Testis (tissue), 3 donors: ENCODE data around the gene TMEM145. TPM values are rescaled to one million over a fixed set of nuclear protein-coding genes. Genes with fewer than 3 reads are reported as not detected.
"Not testable (repeated sequence)": the region's sequence is repeated elsewhere in the genome, so short reads cannot be mapped to it uniquely, and the experiment has no call there.

Experiments
- DNase-seq: peaks from one replicate; pipeline ENCODE4 v3.0.0-alpha.2; 2019
- H3K27ac ChIP-seq, 2 donors: fragments of 200-600 bp; sonication (generic); one replicate each; pipeline ENCODE4 v1.5.1; 2019
- H3K27me3 ChIP-seq: fragments of 200-600 bp; sonication (generic); one replicate; pipeline ENCODE4 v1.5.1; 2019
- H3K36me3 ChIP-seq: fragments of 200-600 bp; sonication (generic); one replicate; pipeline ENCODE4 v1.5.1; 2017; ENCODE audit warnings: low read depth; ENCODE audit errors: missing control alignments
- H3K4me1 ChIP-seq: fragments of 200-600 bp; sonication (generic); one replicate; pipeline ENCODE4 v1.5.1; 2019
- H3K4me3 ChIP-seq, 2 donors: fragments of 200-600 bp; sonication (generic); one replicate each; pipeline ENCODE4 v1.5.1; 2017 to 2019
- H3K9me3 ChIP-seq: fragments of 200-600 bp; sonication (generic); one replicate; pipeline ENCODE4 v1.5.1; 2017
- POLR2A ChIP-seq: fragments of 450-650 bp; IDR thresholded peaks from one replicate; pipeline ENCODE4 v1.6.1; 2017; ENCODE audit warnings: antibody characterized with exemption, mild to moderate bottlenecking, moderate library complexity
- WGBS, 2 donors: methylation state at CpG; one replicate each; pipeline ENCODE4 v1.1.5; 2018; 5-methylcytosine and 5-hydroxymethylcytosine counted together
- intact Hi-C: fragments of 100-400 bp; cut with DNase I; formaldehyde crosslinking; loops from one replicate; pipeline ENCODE4 v1.15.1; 2023; ENCODE audit warnings: low total_unique reads
- polyA plus RNA-seq: library from polyadenylated mRNA; stranded (reverse); fragments of 350-450 nt; fragmentation: Illumina TruSeq; extraction: RNeasy Lipid Tissue Mini Kit (QIAGEN cat#74804); gene quantifications from one replicate; pipeline ENCODE4 v1.2.3, GENCODE V29; 2014; ENCODE audit warnings: low read depth, low replicate concordance; ENCODE audit not compliant: insufficient read depth
- total RNA-seq, 2 donors: library from RNA; depleted of rRNA; stranded (reverse); fragments of >200 nt; gene quantifications; one replicate each; pipeline ENCODE4 v1.2.3, GENCODE V29; 2016
- TF ChIP-seq, protein P1 (sequence below), 3 experiments: fragments of 450-650 bp in 2 of 3; fragments of 200-600 bp in 1 of 3; sonication (generic) in 1 of 3; IDR thresholded peaks; one replicate each; pipeline ENCODE4 v1.5.1; 2016 to 2019; ENCODE audit warnings: antibody characterized with exemption in 3 of 3, mild to moderate bottlenecking in 2 of 3, moderate library complexity in 1 of 3

The TMEM145 gene
- total and polyA plus RNA-seq, 3 donors from 2014 or later: 6.9 to 12.3 (median 7.2) TPM

DNA sequence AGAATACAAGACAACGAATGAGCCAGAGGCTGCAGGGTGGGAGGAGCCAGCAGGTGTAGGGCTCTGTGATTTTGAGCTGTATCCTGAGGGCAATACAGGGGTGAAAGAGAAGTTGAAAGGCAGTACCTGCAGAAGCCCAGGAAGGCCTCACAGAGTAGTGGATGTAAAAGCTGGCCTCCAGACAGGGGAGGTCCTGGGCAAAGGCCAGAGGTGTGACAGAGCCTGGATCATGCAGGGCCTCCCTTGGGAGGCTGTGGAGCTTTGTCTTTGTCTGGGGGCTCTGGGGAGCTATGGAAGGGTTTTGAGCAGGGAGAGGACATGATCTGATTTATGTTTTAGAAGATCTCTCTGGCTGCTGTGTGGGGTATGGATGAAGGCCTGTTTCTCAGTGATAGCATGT lies 15.0 kb downstream of the TMEM145 start:
- Histone ChIP-seq H3K9me3 (no peaks in the 10 kb centered on the region), H3K4me3 (no peak overlapping the region), H3K27ac (no peak overlapping the region), H3K36me3 (no peaks in the 10 kb centered on the region), H3K4me1 (peaks cover 22% of the 10 kb centered on the region), H3K27me3 (no peaks in the 10 kb centered on the region)
- WGBS, 2 donors: 56 to 71% methylated on average over 1 of the region's 1 CpG
- no peak for TF ChIP-seq POLR2A
- TF ChIP-seq, protein P1, sequence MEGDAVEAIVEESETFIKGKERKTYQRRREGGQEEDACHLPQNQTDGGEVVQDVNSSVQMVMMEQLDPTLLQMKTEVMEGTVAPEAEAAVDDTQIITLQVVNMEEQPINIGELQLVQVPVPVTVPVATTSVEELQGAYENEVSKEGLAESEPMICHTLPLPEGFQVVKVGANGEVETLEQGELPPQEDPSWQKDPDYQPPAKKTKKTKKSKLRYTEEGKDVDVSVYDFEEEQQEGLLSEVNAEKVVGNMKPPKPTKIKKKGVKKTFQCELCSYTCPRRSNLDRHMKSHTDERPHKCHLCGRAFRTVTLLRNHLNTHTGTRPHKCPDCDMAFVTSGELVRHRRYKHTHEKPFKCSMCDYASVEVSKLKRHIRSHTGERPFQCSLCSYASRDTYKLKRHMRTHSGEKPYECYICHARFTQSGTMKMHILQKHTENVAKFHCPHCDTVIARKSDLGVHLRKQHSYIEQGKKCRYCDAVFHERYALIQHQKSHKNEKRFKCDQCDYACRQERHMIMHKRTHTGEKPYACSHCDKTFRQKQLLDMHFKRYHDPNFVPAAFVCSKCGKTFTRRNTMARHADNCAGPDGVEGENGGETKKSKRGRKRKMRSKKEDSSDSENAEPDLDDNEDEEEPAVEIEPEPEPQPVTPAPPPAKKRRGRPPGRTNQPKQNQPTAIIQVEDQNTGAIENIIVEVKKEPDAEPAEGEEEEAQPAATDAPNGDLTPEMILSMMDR (IDR thresholded peaks at IDR 0.05): no peak
- DNase-seq: no peak
- intact Hi-C loops: no loop called here

DNA sequence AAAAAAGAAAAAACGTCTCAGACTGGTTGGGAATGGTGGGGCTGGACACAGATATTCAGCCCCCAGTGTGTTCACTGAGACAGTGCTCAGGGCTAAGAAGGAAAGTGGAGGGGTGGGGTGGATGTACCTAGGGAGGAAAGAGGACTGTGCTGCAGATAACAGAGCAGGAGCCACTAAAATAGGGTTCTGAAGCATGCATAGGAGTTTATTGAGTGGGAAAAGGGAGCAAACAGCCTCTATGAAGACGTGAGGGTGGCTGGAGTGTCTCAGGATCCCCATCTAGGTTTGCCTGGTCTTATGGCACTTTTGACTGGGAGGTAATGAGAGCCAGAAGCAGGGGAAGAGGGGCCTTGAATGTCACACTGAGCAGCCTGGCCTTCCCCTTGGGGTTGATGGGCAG lies 15.7 kb downstream of the TMEM145 start:
- no peak for DNase-seq
- Histone ChIP-seq H3K27ac (no peak overlapping the region), H3K27me3 (no peaks in the 10 kb centered on the region), H3K4me3 (no peak overlapping the region), H3K9me3 (no peaks in the 10 kb centered on the region), H3K4me1 (peaks cover 22% of the 10 kb centered on the region), H3K36me3 (no peaks in the 10 kb centered on the region)
- 82 to 86% methylated on average over 2 of the region's 2 CpGs for WGBS, 2 donors
- no peak for TF ChIP-seq POLR2A
- intact Hi-C loops: no loop called here

DNA sequence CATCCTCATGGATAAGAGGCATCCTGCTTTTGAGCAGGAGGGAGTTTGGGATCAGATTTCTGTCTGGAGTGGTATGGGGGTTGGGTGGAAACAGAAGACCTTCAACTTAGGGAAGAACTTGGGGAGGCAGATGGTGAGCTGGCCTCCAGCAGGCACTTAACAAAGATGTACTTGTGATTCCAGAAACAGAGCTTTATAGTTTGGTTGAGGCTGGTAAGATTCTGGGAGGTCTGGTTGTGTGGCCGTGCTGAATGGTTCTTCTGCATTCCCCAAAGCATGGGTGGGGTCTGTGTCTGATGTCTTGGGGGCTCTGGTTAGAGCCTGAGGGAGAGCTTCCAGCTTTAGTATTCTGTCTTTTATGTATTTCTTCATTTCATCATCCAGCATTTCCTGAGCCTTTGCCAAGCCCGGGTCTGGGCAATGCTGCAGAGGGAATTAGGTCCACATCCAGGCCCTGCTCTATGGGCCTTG lies 17.2 kb downstream of the TMEM145 start:
- no peak overlapping the region for H3K27ac ChIP-seq
- DNase-seq: peak; percentile 42
- H3K27me3 ChIP-seq: no peaks in the 10 kb centered on the region
- WGBS, 2 donors: 35 to 48% methylated on average over 2 of the region's 2 CpGs
- H3K36me3 ChIP-seq: no peaks in the 10 kb centered on the region
- TF ChIP-seq POLR2A: no peak
- TF ChIP-seq, protein P1 (IDR thresholded peaks at IDR 0.05): no peak
- H3K4me1 ChIP-seq: peaks cover 28% of the 10 kb centered on the region
- no peak overlapping the region for H3K4me3 ChIP-seq
- intact Hi-C loops: no loop called here
- no peaks in the 10 kb centered on the region for H3K9me3 ChIP-seq

DNA sequence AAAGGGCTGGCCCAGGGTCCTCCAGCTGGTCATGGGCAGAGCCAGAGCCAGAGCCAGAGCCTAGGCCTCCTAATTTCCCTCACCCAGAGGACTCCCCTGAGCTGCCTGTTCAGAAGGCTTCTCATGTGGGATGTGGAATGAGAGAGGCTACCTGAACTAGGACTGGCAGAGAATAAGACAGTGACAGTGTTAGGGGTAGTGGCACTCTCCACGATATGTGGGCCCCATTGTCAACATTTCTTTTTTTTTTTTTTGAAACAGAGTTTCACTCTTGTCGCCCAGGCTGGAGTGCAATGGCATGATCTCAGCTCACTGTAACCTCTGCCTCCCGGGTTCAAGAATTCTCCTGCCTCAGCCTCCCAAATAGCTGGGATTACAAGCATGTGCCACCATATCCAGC lies 18.2 kb downstream of the TMEM145 start:
- H3K9me3 ChIP-seq, H3K27ac ChIP-seq, DNase-seq, H3K27me3 ChIP-seq, intact Hi-C loops, H3K4me3 ChIP-seq, H3K36me3 ChIP-seq: not testable (repeated sequence)
- 73 to 79% methylated on average over 3 of the region's 3 CpGs for WGBS, 2 donors
- H3K4me1 ChIP-seq: peaks cover 25% of the 10 kb centered on the region

DNA sequence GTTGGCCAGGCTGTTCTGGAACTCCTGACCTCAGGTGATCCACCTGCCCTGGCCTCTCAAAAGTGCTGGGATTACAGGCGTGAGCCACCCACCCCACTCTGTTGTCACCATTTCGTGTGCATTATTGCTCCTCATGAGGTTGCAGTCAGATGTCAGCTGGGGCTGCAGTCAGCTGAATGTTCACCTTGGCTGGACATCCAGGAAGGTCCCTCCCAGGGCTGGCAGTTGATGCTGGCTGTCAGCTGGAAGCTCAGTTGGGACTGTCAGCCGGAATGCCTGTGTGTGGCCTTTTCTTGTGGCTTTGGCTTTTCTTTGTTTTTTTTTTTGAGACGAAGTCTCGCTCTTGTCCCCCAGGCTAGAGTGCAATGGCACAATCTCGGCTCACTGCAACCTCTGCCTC lies 18.9 kb downstream of the TMEM145 start:
- peaks cover 18% of the 10 kb centered on the region for H3K4me1 ChIP-seq
- no peaks in the 10 kb centered on the region for H3K36me3 ChIP-seq
- DNase-seq: no peak
- WGBS, 2 donors: 81 to 85% methylated on average over 6 of the region's 6 CpGs
- H3K9me3 ChIP-seq: no peaks in the 10 kb centered on the region
- H3K27ac ChIP-seq: no peak overlapping the region
- no peaks in the 10 kb centered on the region for H3K27me3 ChIP-seq
- TF ChIP-seq, protein P1 (IDR thresholded peaks at IDR 0.05): no peak
- no peak for TF ChIP-seq POLR2A
- intact Hi-C loops: no loop called here
- H3K4me3 ChIP-seq: no peak overlapping the region

DNA sequence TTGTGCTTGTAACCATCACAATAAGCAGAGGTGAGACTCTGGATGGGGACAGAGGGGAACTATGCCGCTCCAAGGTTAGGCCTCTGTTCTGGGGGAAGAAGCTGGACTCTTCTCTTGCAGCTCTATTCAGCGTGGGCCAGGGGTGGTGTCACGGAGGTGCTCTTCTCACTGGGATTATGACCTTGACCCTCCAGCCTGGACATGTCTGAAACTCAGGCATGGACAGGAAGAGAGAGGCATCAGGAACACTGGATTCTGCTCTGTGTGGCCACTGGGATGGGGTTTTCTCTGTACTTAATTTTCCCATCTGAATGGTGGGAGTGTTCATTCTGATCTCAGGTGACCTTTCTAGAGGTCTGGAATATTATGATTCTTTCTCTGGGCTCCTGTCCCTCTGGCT lies 19.9 kb downstream of the TMEM145 start:
- Histone ChIP-seq H3K4me3 (no peak overlapping the region), H3K4me1 (peaks cover 17% of the 10 kb centered on the region), H3K9me3 (no peaks in the 10 kb centered on the region), H3K27me3 (no peaks in the 10 kb centered on the region), H3K36me3 (no peaks in the 10 kb centered on the region), H3K27ac (no peak overlapping the region)
- TF ChIP-seq, protein P1 (IDR thresholded peaks at IDR 0.05): no peak
- intact Hi-C loops: no loop called here
- 58 to 64% methylated on average over 3 of the region's 3 CpGs for WGBS, 2 donors
- DNase-seq: no peak
